ENCODE data around the gene SNUPN. TPM values are rescaled to one million over a fixed set of nuclear protein-coding genes. Genes with fewer than 3 reads are reported as not detected.
"Not testable (repeated sequence)": the region's sequence is repeated elsewhere in the genome, so short reads cannot be mapped to it uniquely, and the experiment has no call there.

Gene SNUPN
- total RNA-seq, 2 experiments from 2014 or later, result 41.9 to 44.1 TPM

DNA sequence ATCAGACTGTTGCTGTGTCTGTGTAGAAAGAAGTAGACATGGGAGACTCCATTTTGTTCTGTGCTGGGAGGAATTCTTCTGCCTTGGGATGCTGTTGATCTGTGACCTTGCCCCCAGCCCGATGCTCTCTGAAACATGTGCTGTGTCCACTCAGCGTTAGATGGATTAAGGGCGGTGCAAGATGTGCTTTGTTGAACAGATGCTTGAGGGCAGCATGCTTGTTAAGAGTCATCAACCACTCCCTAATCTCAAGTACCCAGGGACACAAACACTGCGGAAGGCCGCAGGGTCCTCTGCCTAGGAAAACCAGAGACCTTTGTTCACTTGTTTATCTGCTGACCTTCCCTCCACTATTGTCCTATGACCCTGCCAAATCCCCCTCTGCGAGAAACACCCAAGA lies 66.2 kb downstream of the SNUPN start:
- H3K9me3 Mint-ChIP-seq, result not testable (repeated sequence)

DNA sequence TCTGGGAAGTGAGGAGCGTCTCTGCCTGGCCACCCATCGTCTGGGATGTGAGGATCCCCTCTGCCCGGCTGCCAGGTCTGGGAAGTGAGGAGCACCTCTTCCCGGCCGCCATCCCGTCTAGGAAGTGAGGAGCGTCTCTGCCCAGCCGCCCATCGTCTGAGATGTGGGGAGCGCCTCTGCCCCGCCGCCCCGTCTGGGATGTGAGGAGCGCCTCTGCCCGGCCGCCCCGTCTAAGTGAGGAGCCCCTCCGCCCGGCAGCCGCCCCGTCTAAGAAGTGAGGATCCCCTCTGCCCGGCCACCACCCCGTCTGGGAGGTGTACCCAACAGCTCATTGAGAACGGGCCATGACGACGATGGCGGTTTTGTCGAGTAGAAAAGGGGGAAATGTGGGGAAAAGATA lies 66.6 kb downstream of the SNUPN start:
- H3K27ac Mint-ChIP-seq; H3K4me1 Mint-ChIP-seq; POLR2A ChIA-PET; H3K27me3 Mint-ChIP-seq; H3K9me3 Mint-ChIP-seq; H3K4me3 Mint-ChIP-seq; H3K36me3 Mint-ChIP-seq (ENCODE audit: low read depth); DNase-seq; CTCF ChIA-PET: not testable (repeated sequence)

More for the DNA sequence above, 66.2 kb downstream of the SNUPN start:
- POLR2A ChIA-PET; H3K4me1 Mint-ChIP-seq; DNase-seq; CTCF ChIA-PET; H3K27ac Mint-ChIP-seq; H3K36me3 Mint-ChIP-seq (ENCODE audit: low read depth); H3K4me3 Mint-ChIP-seq; H3K27me3 Mint-ChIP-seq: not testable (repeated sequence)

DNA sequence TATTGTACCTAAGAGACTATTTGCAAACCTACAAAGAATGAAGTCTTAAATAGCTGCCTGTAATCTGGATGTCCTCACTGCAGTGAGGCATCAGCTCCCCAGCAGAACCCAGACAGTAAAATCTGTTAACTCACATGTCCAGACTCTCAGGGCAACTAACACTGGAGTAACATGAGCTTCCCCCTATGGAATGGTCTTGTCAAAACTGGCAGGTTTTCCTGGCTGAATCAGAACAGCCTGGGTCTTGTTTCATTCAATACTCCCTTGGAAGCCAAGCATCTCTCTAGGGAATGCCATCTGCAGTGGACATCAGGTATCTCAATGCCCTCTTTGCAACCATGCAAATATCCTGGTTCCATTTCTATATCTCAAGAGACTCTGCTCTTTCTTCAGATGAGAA lies 70.8 kb downstream of the SNUPN start:
- CTCF ChIA-PET, result interaction anchor here (0.8 to 1.3 kb wide), 3 partner anchors 10 to 92 kb away, joined by 3 read pairs; partner anchors contain the start of gene PTPN9
- DNase-seq, result no peak
- H3K27me3 Mint-ChIP-seq, result no peaks in the 10 kb centered on the region
- POLR2A ChIA-PET, result no interaction called here
- no peak overlapping the region for H3K4me3 Mint-ChIP-seq
- H3K9me3 Mint-ChIP-seq, result no peaks in the 10 kb centered on the region
- H3K36me3 Mint-ChIP-seq (ENCODE audit: low read depth), result peaks cover 5% of the 10 kb centered on the region
- H3K4me1 Mint-ChIP-seq, result no peaks in the 10 kb centered on the region
- no peak overlapping the region for H3K27ac Mint-ChIP-seq

DNA sequence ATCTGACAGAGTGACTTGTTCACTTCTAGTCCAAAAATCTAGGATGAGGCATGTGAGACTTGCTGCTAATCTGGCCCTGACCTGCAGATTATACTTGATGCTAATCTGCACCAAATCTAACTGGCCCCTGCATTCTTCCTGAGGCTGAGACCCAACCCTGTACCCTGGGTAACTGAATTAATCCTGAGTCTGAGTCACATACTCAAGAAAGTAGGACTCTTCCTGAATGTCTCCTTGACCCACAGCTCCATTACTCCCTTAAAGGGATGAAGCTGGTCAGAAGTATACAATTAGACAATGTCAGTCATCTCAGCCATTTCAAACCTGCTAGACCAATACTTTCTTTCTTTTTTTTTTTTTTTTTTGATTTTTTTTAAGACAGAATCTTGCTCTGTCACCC lies 71.9 kb downstream of the SNUPN start:
- H3K4me1 Mint-ChIP-seq, result no peaks in the 10 kb centered on the region
- POLR2A ChIA-PET, result no interaction called here
- no peak overlapping the region for H3K27ac Mint-ChIP-seq
- H3K4me3 Mint-ChIP-seq, result no peak overlapping the region
- no peak for DNase-seq
- H3K27me3 Mint-ChIP-seq, result no peaks in the 10 kb centered on the region
- CTCF ChIA-PET, result interaction anchor here (1.3 kb wide), 1 partner anchor 25 kb away, joined by 3 read pairs; the partner anchor contains the start of gene PTPN9
- H3K36me3 Mint-ChIP-seq (ENCODE audit: low read depth), result peaks cover 2% of the 10 kb centered on the region
- H3K9me3 Mint-ChIP-seq, result no peaks in the 10 kb centered on the region

DNA sequence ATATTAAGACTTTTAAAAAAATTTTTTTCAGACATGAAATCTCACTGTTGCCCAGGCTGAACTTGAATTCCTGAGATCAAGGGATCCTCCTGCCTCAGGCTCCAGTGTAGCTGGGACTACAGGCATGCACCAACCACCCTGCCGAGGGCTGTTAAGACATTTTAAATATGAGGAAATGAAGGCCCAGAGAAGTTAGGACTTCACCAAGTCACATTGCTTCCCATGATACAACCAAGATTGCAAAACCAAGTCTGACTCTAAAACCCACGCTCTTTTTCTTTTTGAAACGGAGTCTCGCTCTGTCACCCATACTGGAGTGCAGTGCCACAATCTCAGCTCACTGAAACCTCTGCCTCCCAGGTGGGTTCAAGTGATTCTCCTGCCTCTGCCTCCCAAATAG lies 74.4 kb downstream of the SNUPN start:
- H3K9me3 Mint-ChIP-seq, result no peaks in the 10 kb centered on the region
- no peak overlapping the region for H3K4me3 Mint-ChIP-seq
- no peak overlapping the region for H3K27ac Mint-ChIP-seq
- POLR2A ChIA-PET, result no interaction called here
- H3K36me3 Mint-ChIP-seq (ENCODE audit: low read depth), result peaks cover 2% of the 10 kb centered on the region
- no peak for DNase-seq
- H3K4me1 Mint-ChIP-seq, result peaks cover 1% of the 10 kb centered on the region
- CTCF ChIA-PET, result no interaction called here
- no peaks in the 10 kb centered on the region for H3K27me3 Mint-ChIP-seq

Other genes starting within 250 kb of the SNUPN start
- gene SIN3A, start 174.0 kb downstream of the SNUPN start, total RNA-seq, result 100 to 1,000 TPM; 106 to 115 TPM
- gene PTPN9, start 46.4 kb downstream of the SNUPN start, total RNA-seq, result 10 to 100 TPM; 37.0 to 37.4 TPM
- 10 to 100 TPM; 79.1 to 81.4 TPM for gene IMP3, start 14.5 kb upstream of the SNUPN start, total RNA-seq
- gene SNX33, start 22.2 kb upstream of the SNUPN start, total RNA-seq, result under 1 TPM; 0.60 to 0.79 TPM
- not detected for gene CSPG4, start 87.1 kb upstream of the SNUPN start, total RNA-seq
- gene UBE2Q2, start 217.7 kb upstream of the SNUPN start, total RNA-seq, result 10 to 100 TPM; 35.6 to 40.3 TPM